ENCODE data around the gene PHKA2. TPM values are rescaled to one million over a fixed set of nuclear protein-coding genes. Genes with fewer than 3 reads are reported as not detected.
"Not testable (repeated sequence)": the region's sequence is repeated elsewhere in the genome, so short reads cannot be mapped to it uniquely, and the experiment has no call there.

Gene PHKA2, protein sequence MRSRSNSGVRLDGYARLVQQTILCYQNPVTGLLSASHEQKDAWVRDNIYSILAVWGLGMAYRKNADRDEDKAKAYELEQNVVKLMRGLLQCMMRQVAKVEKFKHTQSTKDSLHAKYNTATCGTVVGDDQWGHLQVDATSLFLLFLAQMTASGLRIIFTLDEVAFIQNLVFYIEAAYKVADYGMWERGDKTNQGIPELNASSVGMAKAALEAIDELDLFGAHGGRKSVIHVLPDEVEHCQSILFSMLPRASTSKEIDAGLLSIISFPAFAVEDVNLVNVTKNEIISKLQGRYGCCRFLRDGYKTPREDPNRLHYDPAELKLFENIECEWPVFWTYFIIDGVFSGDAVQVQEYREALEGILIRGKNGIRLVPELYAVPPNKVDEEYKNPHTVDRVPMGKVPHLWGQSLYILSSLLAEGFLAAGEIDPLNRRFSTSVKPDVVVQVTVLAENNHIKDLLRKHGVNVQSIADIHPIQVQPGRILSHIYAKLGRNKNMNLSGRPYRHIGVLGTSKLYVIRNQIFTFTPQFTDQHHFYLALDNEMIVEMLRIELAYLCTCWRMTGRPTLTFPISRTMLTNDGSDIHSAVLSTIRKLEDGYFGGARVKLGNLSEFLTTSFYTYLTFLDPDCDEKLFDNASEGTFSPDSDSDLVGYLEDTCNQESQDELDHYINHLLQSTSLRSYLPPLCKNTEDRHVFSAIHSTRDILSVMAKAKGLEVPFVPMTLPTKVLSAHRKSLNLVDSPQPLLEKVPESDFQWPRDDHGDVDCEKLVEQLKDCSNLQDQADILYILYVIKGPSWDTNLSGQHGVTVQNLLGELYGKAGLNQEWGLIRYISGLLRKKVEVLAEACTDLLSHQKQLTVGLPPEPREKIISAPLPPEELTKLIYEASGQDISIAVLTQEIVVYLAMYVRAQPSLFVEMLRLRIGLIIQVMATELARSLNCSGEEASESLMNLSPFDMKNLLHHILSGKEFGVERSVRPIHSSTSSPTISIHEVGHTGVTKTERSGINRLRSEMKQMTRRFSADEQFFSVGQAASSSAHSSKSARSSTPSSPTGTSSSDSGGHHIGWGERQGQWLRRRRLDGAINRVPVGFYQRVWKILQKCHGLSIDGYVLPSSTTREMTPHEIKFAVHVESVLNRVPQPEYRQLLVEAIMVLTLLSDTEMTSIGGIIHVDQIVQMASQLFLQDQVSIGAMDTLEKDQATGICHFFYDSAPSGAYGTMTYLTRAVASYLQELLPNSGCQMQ
- 10 to 100 TPM in 2 of 6 donors, 1 to 10 TPM in 4; 7.7 to 14.5 (median 9.4) TPM for polyA plus RNA-seq (ENCODE audit: low read depth in 6 of 6)

DNA sequence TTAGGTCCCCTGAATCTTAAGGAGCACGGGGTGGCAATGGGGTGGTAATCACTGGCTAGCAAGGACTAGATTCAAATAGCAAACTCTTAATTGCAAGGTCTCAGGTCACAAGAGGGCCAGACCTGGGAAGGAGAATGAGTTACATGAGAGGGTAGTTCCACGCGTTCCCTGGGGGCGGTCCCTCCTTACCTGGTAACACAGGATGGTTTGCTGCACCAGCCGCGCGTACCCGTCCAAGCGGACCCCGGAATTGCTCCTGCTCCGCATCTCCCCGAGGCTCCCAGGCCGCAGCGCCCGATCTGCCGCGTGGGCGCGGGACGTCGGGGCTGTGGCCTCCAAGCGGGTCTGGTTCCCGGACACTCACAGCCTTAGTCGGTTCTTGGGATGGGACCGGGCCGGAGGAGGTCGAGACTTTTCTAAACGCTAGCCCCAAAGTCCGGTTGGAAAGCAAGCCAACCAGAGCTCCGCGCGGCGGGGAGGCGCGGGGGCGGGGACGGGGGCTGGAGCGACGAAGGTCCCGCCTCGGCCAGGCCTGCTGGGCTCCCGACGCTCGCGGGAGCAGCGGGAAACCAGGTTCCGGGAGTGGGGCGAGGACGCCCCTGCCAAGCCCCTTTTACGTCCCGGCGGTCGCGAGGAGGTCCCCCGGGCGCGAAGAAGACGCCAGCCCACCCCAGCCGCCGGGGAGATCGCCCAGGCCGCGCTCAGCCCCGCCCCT, at the start of gene PHKA2:
TSS of gene PHKA2 (minus strand) at position 449 of the 715 bp plus-strand sequence. CDS start at position 267, 182 bp downstream.
- peaks cover 0 to 7% (median 0%) of the 10 kb centered on the region in 3 donors for H3K27me3 Mint-ChIP-seq
- peaks cover 0 to 6% (median 0%) of the 10 kb centered on the region in 7 donors for H3K9me3 Mint-ChIP-seq
- ATAC-seq (ENCODE audit: low read depth in 2 of 2) (peak; percentile 13 to 20), DNase-seq (peak; percentile 1)
- H3K4me3 Mint-ChIP-seq: peak within 1 kb of the TSS; percentile 71 to 92 (median 90)
- H3K4me1 Mint-ChIP-seq: peaks cover 5 to 22% (median 14%) of the 10 kb centered on the region in 3 donors
- peak within 1 kb of the TSS; percentile 72 to 98 (median 89) for H3K27ac Mint-ChIP-seq
- no peaks in the 10 kb centered on the region for H3K36me3 Mint-ChIP-seq

DNA sequence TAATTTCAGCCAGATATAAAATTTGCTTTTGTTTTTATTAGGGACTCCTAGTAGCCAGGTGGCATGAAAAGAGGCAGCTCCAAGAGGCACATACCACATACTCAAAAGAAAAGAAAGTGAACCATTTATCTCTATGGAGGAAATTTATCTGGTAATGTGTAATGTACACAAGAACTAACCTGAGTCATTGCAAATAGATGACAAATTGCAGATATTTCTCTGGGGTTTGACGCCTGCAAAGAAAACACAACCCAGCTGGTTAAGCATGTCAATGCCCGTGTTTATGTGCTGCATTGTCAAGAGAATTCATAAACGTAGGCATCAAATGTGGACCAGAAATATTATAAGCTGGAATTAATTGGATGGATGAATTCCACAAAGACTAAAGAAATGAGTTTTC, 46.9 kb upstream of the PHKA2 start:
- no peaks in the 10 kb centered on the region for H3K36me3 Mint-ChIP-seq
- H3K4me1 Mint-ChIP-seq: no peaks in the 10 kb centered on the region
- no peak overlapping the region for H3K27ac Mint-ChIP-seq
- no peak for DNase-seq
- no peaks in the 10 kb centered on the region for H3K27me3 Mint-ChIP-seq
- ATAC-seq (ENCODE audit: low read depth in 2 of 2): no peak
- no peak overlapping the region for H3K4me3 Mint-ChIP-seq
- H3K9me3 Mint-ChIP-seq: peaks cover 0 to 2% (median 0%) of the 10 kb centered on the region in 7 donors

DNA sequence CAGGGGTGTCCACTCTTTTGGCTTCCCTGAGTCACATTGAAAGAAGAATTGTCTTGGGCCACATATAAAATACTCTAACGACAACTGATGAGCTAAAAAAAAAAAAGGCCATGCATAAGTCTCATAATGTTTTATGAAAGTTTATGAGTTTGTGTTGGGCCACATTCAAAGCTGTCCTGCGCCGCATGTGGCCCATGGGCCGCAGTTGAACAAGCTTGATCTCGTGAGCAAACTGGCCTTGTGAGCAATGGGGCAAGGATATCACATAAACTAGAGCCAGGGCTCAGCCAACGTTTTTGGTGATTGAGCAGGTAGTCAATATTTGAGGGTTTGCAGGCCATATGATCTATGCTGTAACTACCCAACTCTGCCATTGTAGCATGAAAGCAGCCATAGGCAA, 44.6 kb upstream of the PHKA2 start:
- Mint-ChIP-seq H3K27me3 (no peaks in the 10 kb centered on the region), H3K4me1 (no peaks in the 10 kb centered on the region), H3K36me3 (no peaks in the 10 kb centered on the region), H3K9me3 (peaks cover 0 to 2% (median 0%) of the 10 kb centered on the region in 7 donors), H3K4me3 (no peak overlapping the region), H3K27ac (no peak overlapping the region)
- no peak for ATAC-seq (ENCODE audit: low read depth in 2 of 2)
- DNase-seq: no peak

DNA sequence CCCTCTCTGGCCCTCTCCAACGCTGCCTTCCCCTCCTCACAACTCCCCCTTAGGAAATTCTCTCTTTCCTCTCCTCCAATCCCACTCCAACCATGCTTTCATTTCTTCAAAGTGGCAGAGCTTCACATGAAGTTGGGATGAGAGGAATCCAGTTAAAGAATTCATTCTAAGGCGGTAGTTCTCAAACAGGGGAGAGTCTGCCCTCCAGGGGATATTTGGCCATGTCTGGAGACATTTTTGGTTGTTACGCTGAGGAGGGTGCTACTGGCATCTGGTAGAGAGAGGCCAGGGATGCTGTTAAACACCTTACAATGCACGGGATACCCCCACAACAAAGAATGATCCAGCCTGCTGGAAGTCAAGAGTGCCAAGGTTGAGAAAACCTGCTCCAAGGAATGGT, 40.5 kb upstream of the PHKA2 start:
- no peaks in the 10 kb centered on the region for H3K4me1 Mint-ChIP-seq
- no peaks in the 10 kb centered on the region for H3K36me3 Mint-ChIP-seq

DNA sequence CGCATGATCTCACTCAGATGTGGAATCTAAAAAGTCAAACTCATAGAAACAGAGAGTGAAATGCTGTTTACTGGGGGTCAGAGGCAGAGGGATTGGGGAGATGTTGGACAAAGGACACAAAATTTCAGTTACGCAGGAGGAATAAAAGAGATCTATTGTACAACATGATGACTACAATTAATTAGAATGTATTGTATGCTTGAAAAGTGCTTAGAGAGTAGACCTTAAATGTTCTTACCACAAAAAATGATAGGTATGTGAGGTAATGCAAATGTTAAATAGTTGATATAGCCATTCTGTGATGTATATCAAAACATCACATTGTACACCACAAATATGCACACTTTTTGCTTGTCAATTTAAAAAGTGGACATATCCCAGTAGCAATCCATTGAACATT, 36.1 kb upstream of the PHKA2 start:
- ATAC-seq (ENCODE audit: low read depth in 2 of 2): no peak
- Mint-ChIP-seq H3K36me3 (peaks cover 0 to 4% of the 10 kb centered on the region in 2 donors), H3K27ac (no peak overlapping the region)

More for the DNA sequence above, 40.5 kb upstream of the PHKA2 start:
- peak overlapping the region in 1 of 6 donors; percentile 11 for H3K27ac Mint-ChIP-seq
- no peak overlapping the region for H3K4me3 Mint-ChIP-seq
- no peaks in the 10 kb centered on the region for H3K27me3 Mint-ChIP-seq
- H3K9me3 Mint-ChIP-seq: peaks cover 0 to 2% (median 0%) of the 10 kb centered on the region in 7 donors
- no peak for DNase-seq
- no peak for ATAC-seq (ENCODE audit: low read depth in 2 of 2)

DNA sequence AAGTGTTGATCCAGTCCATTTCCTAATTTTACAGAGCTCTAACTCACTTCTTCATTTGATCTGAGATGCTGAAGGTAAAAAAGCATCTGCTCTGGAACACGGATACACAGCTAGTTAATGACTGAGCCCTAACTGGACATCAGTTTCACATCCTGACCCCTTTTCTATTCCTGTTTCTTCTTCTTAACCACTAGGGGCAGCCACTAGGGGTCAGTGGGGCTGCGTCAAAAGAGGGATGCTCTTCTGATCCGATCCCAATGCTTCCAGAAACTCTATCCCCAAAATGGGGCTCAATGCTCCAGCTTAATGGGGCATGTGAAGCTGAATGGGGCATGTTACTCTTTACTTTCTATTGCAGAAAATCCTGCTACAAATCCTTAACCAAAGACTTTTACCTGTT, 33.4 kb upstream of the PHKA2 start:
- Mint-ChIP-seq H3K27me3 (no peaks in the 10 kb centered on the region), H3K27ac (no peak overlapping the region), H3K36me3 (peaks cover 0 to 4% of the 10 kb centered on the region in 2 donors), H3K4me1 (no peaks in the 10 kb centered on the region), H3K4me3 (no peak overlapping the region), H3K9me3 (no peaks in the 10 kb centered on the region)
- DNase-seq (no peak), ATAC-seq (ENCODE audit: low read depth in 2 of 2) (no peak)

More for the DNA sequence above, 36.1 kb upstream of the PHKA2 start:
- DNase-seq: no peak
- Mint-ChIP-seq H3K4me3 (no peak overlapping the region), H3K9me3 (no peaks in the 10 kb centered on the region), H3K27me3 (no peaks in the 10 kb centered on the region), H3K4me1 (no peaks in the 10 kb centered on the region)

DNA sequence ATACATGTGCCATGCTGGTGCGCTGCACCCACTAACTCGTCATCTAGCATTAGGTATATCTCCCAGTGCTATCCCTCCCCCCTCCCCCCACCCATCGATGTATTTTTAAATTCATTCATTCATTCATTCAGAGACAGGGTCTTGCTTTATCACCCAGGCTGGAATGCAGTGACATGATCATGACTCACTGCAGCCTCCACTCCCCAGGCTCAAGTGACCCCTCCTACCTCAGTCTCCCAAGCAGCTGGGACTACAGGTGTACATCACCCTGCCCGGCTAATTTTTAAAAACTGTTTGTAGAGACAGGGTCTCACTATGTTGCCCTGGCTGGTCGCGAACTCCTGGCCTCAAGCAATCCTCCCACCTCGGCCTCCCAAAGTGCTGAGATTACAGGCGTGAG, 32.7 kb upstream of the PHKA2 start:
- not testable (repeated sequence) for H3K36me3 Mint-ChIP-seq; H3K9me3 Mint-ChIP-seq; H3K27ac Mint-ChIP-seq; DNase-seq; H3K4me1 Mint-ChIP-seq; ATAC-seq (ENCODE audit: low read depth in 2 of 2); H3K27me3 Mint-ChIP-seq; H3K4me3 Mint-ChIP-seq

DNA sequence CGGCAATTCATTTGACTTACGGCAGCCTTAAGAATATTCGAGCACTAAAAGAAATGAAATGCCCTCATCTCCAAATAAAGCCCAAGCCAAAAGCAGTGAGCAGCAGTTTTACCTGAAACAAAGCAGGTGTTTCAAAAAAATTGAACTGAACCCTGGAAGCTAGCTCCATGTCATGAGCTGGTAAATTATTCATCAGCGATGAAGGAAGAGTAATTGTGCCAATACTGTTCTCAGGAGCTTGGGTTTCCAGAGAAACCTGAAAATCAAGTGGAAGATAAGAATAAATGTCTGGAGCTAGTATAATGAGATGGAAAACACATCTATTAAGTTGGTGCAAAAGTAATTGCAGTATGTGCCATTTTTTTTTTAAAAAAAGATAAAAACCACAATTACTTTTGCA, 24.0 kb upstream of the PHKA2 start:
- H3K9me3 Mint-ChIP-seq: peaks cover 0 to 3% (median 0%) of the 10 kb centered on the region in 7 donors

DNA sequence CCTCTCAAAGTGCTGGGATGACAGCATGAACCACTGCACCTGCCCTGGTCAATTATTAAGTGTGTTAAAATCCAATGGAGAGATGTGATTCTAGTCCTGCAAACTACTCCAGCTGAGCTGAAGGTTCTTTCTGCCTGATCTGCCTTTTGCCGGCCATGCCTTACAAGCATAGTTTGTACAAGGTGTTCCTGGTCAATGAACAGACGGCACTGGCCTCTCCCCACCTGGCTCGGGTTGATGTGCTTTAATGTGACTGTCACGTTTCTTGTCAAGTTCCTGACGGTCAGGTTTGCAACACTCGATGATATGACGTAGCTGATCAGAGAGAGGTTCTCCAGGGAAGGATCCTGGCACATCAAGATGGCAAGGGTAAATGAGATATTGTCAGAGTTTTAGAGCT, 23.1 kb upstream of the PHKA2 start:
- ATAC-seq (ENCODE audit: low read depth in 2 of 2): no peak
- no peak for DNase-seq
- no peaks in the 10 kb centered on the region for H3K36me3 Mint-ChIP-seq

More for the DNA sequence above, 24.0 kb upstream of the PHKA2 start:
- H3K27me3 Mint-ChIP-seq: no peaks in the 10 kb centered on the region
- ATAC-seq (ENCODE audit: low read depth in 2 of 2) (no peak), DNase-seq (no peak)
- no peak overlapping the region for H3K4me3 Mint-ChIP-seq
- H3K4me1 Mint-ChIP-seq: no peaks in the 10 kb centered on the region
- no peak overlapping the region for H3K27ac Mint-ChIP-seq
- no peaks in the 10 kb centered on the region for H3K36me3 Mint-ChIP-seq

DNA sequence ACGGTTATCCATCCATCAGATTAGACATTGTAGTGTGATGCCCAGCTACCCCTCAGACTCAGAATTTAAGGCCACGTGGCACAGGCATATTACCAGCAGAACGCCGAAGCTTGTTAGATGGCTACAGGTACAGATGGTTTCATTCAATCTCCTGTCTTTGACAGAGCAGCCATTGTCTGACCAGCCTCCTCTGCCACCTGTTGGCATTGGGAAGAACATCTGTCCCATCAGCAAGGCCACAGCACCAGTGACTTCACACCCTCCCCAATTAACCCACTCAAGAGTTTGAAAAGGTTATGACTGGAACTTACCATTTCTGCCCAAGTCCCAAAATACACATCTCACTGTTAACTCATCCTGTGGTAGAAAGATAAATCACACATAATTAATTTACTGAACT, 22.0 kb upstream of the PHKA2 start:
- Mint-ChIP-seq H3K4me3 (no peak overlapping the region), H3K27ac (no peak overlapping the region), H3K36me3 (no peaks in the 10 kb centered on the region), H3K9me3 (peaks cover 0 to 3% (median 0%) of the 10 kb centered on the region in 7 donors), H3K4me1 (no peaks in the 10 kb centered on the region), H3K27me3 (no peaks in the 10 kb centered on the region)
- DNase-seq (no peak), ATAC-seq (ENCODE audit: low read depth in 2 of 2) (no peak)

More for the DNA sequence above, 23.1 kb upstream of the PHKA2 start:
- H3K4me3 Mint-ChIP-seq: peak overlapping the region in 1 of 8 donors; percentile 42
- H3K27ac Mint-ChIP-seq: peak overlapping the region in 1 of 6 donors; percentile 11
- H3K9me3 Mint-ChIP-seq: peaks cover 0 to 3% (median 0%) of the 10 kb centered on the region in 7 donors
- H3K27me3 Mint-ChIP-seq: no peaks in the 10 kb centered on the region
- no peaks in the 10 kb centered on the region for H3K4me1 Mint-ChIP-seq

DNA sequence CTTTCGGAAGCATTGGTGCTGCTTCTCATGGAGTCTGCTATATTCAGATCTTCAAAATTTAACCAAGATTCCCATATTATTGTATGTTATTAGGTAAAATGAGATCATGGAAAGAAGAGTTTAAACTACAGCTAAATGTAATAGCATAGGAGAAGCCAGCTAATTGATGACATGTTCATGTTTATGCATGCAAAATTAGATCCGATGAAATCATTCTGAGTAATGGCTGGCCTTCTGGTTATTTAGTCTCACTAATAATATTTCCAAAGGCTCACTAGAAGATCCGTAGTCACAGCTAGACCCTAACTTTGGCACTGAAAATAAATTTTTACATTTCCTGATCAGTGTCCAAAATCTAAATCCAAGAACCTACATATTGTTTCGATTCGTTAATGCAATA, 19.8 kb upstream of the PHKA2 start:
- no peak overlapping the region for H3K4me3 Mint-ChIP-seq
- ATAC-seq (ENCODE audit: low read depth in 2 of 2) (no peak), DNase-seq (no peak)
- H3K27ac Mint-ChIP-seq: no peak overlapping the region
- no peaks in the 10 kb centered on the region for H3K27me3 Mint-ChIP-seq
- no peaks in the 10 kb centered on the region for H3K36me3 Mint-ChIP-seq
- H3K9me3 Mint-ChIP-seq: peaks cover 0 to 3% (median 0%) of the 10 kb centered on the region in 7 donors
- H3K4me1 Mint-ChIP-seq: no peaks in the 10 kb centered on the region

DNA sequence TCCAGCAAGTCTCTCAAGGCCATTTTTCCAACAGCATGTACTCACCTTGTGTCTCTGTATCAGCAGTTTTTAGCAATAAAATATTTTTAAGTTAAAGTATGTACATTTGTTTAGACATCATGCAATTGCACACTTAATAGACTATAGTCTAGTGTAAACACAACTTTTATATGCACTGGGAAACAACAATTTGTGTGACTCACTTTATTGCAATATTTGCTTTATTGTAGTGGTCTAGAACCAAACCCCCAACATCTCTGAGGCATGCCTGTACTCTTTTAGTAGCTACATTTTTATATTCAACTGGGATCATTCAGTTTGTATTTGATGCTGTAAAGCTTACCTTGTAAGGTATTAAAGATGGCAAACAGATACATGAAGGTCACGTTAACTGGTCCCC, 14.7 kb upstream of the PHKA2 start:
- DNase-seq: no peak
- no peaks in the 10 kb centered on the region for H3K27me3 Mint-ChIP-seq
- ATAC-seq (ENCODE audit: low read depth in 2 of 2): no peak
- no peak overlapping the region for H3K4me3 Mint-ChIP-seq
- no peaks in the 10 kb centered on the region for H3K4me1 Mint-ChIP-seq
- H3K36me3 Mint-ChIP-seq: no peaks in the 10 kb centered on the region
- H3K27ac Mint-ChIP-seq: no peak overlapping the region
- H3K9me3 Mint-ChIP-seq: no peaks in the 10 kb centered on the region
